Thoracic aorta (tissue), 2 donors: ENCODE results near the gene BCAS3. TPM values are rescaled to one million over a fixed set of nuclear protein-coding genes. Genes with fewer than 3 reads are reported as not detected.

ENCODE experiments used
- ATAC-seq: fragments of 150-250 bp; one replicate; pipeline ENCODE4 v1.8.0; 2017; ENCODE audit warnings: low read depth; ENCODE audit not compliant: insufficient number of reproducible peaks, low FRiP score
- DNase-seq: peaks from one replicate; pipeline ENCODE4 v3.0.0-alpha.2; 2020; ENCODE audit warnings: low spot score
- H3K27ac ChIP-seq, 2 donors: fragments of 200-600 bp; sonication (generic); 1 replicate in 1 of 2; 2 replicates in 1 of 2; pipeline ENCODE4 v1.5.1; 2016; ENCODE audit warnings: mild to moderate bottlenecking in 2 of 2, moderate library complexity in 2 of 2
- H3K27me3 ChIP-seq: fragments of 200-600 bp; sonication (generic); replicated peaks from 2 replicates; pipeline ENCODE4 v1.6.0; 2016; ENCODE audit warnings: mild to moderate bottlenecking; ENCODE audit not compliant: insufficient read depth
- H3K36me3 ChIP-seq: fragments of 200-600 bp; sonication (generic); one replicate; pipeline ENCODE4 v1.5.1; 2016
- H3K4me1 ChIP-seq, 2 donors: fragments of 200-600 bp; sonication (generic); 1 replicate in 1 of 2; 2 replicates in 1 of 2; pipeline versions ENCODE4 v1.5.1 to v1.6.0; 2016; ENCODE audit warnings: low read depth in 2 of 2, mild to moderate bottlenecking in 1 of 2; ENCODE audit not compliant: control insufficient read depth in 1 of 2
- H3K4me3 ChIP-seq: fragments of 200-600 bp; sonication (generic); 2 replicates; pipeline ENCODE4 v1.5.1; 2016; ENCODE audit warnings: mild to moderate bottlenecking
- H3K9me3 ChIP-seq: fragments of 200-600 bp; sonication (generic); 2 replicates; pipeline ENCODE4 v1.5.1; 2016
- total RNA-seq, 2 donors: library from RNA; depleted of rRNA; stranded (reverse); fragments of >200 nt; gene quantifications; one replicate each; pipeline versions ENCODE4 v1.1.0 to v1.2.3, GENCODE V29; 2016
- TF ChIP-seq, protein P1 (sequence below): fragments of 200-600 bp; sonication (generic); IDR thresholded peaks from one replicate; pipeline ENCODE4 v1.5.1; 2019; ENCODE audit warnings: antibody characterized with exemption

BCAS3 gene
- total RNA-seq, 2 donors from 2014 or later: 35.1 to 69.3 TPM

GRCh38 chr17:61203671-61204131, 526.0 kb downstream of the BCAS3 start:
- no peaks in the 10 kb centered on the region for H3K27me3 ChIP-seq
- H3K4me3 ChIP-seq: peak overlapping the region; percentile 25
- DNase-seq (no peak), ATAC-seq (no peak)
- peaks cover 20 to 64% of the 10 kb centered on the region in 2 donors for H3K4me1 ChIP-seq
- TF ChIP-seq, protein P1, sequence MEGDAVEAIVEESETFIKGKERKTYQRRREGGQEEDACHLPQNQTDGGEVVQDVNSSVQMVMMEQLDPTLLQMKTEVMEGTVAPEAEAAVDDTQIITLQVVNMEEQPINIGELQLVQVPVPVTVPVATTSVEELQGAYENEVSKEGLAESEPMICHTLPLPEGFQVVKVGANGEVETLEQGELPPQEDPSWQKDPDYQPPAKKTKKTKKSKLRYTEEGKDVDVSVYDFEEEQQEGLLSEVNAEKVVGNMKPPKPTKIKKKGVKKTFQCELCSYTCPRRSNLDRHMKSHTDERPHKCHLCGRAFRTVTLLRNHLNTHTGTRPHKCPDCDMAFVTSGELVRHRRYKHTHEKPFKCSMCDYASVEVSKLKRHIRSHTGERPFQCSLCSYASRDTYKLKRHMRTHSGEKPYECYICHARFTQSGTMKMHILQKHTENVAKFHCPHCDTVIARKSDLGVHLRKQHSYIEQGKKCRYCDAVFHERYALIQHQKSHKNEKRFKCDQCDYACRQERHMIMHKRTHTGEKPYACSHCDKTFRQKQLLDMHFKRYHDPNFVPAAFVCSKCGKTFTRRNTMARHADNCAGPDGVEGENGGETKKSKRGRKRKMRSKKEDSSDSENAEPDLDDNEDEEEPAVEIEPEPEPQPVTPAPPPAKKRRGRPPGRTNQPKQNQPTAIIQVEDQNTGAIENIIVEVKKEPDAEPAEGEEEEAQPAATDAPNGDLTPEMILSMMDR: no peak
- H3K9me3 ChIP-seq: no peaks in the 10 kb centered on the region
- peak overlapping the region; percentile 68 to 77 for H3K27ac ChIP-seq
- H3K36me3 ChIP-seq: no peaks in the 10 kb centered on the region

GRCh38 chr17:61204456-61204855, 526.8 kb downstream of the BCAS3 start:
- TF ChIP-seq, protein P1: no peak
- H3K9me3 ChIP-seq: no peaks in the 10 kb centered on the region
- no peak overlapping the region for H3K4me3 ChIP-seq
- H3K27ac ChIP-seq: peak overlapping the region; percentile 68 to 77
- peaks cover 23 to 64% of the 10 kb centered on the region in 2 donors for H3K4me1 ChIP-seq
- no peaks in the 10 kb centered on the region for H3K27me3 ChIP-seq
- no peaks in the 10 kb centered on the region for H3K36me3 ChIP-seq
- ATAC-seq (no peak), DNase-seq (no peak)

DNA sequence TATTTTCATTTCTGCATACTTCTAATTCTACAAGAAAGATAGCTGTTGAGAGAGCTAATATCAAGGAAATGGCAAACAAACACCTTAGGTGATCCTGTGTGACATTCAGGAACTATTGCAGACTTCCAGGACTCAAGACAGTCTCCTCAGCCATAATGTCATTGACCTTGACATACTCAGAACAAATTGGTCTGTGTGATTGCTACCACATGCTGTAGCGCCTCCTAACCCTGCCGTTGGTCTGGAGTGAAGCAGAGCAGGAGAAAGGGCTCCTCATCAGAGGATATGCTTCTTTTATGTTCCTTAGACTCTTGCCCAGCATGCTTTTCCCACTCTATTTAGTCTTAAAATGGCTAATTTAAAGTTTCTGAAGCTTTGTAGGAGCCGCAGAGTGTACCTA, 527.8 kb downstream of the BCAS3 start:
- no peak overlapping the region for H3K27ac ChIP-seq
- DNase-seq: no peak
- H3K4me3 ChIP-seq: no peak overlapping the region
- no peak for ATAC-seq
- TF ChIP-seq, protein P1: no peak
- H3K4me1 ChIP-seq: peaks cover 15 to 60% of the 10 kb centered on the region in 2 donors
- no peaks in the 10 kb centered on the region for H3K9me3 ChIP-seq
- H3K27me3 ChIP-seq: no peaks in the 10 kb centered on the region
- no peaks in the 10 kb centered on the region for H3K36me3 ChIP-seq

- no peak overlapping the region for H3K4me3 ChIP-seq
- TF ChIP-seq, protein P1: no peak
- H3K36me3 ChIP-seq: no peaks in the 10 kb centered on the region
- H3K27ac ChIP-seq: no peak overlapping the region
- H3K9me3 ChIP-seq: no peaks in the 10 kb centered on the region
- ATAC-seq (no peak), DNase-seq (no peak)
- no peaks in the 10 kb centered on the region for H3K27me3 ChIP-seq
- peaks cover 11 to 55% of the 10 kb centered on the region in 2 donors for H3K4me1 ChIP-seq
These were observed 528.3 kb downstream of the BCAS3 start for GRCh38 chr17:61205931-61206330.

GRCh38 chr17:61206922-61207321, 529.3 kb downstream of the BCAS3 start:
- peaks cover 11 to 47% of the 10 kb centered on the region in 2 donors for H3K4me1 ChIP-seq

More at GRCh38 chr17:61206922-61207321, 529.3 kb downstream of the BCAS3 start:
- no peak for DNase-seq
- Histone ChIP-seq H3K9me3 (no peaks in the 10 kb centered on the region), H3K27ac (no peak overlapping the region), H3K27me3 (no peaks in the 10 kb centered on the region), H3K4me3 (no peak overlapping the region), H3K36me3 (no peaks in the 10 kb centered on the region)
- TF ChIP-seq, protein P1: no peak
- ATAC-seq: no peak
